MM.1S (cell line): ENCODE measurements around the gene EIF4H.

Source experiments
- DNase-seq: peaks from one replicate; pipeline ENCODE4 v3.0.0-alpha.2; 2015
- H2AFZ ChIP-seq: fragments of 300-600 bp; sonication (generic); 2 replicates; pipeline ENCODE4 v1.6.0; 2016; ENCODE audit warnings: antibody characterized with exemption, low read length
- H3F3A ChIP-seq: fragments of 300-600 bp; sonication (generic); 2 replicates; pipeline ENCODE4 v1.6.1; 2016; ENCODE audit warnings: mild to moderate bottlenecking, antibody characterized with exemption, low read length, moderate library complexity, mixed read lengths; ENCODE audit not compliant: insufficient read depth
- H3K27ac ChIP-seq: fragments of 300-600 bp; sonication (generic); 2 replicates; pipeline ENCODE4 v1.5.1; 2016; ENCODE audit warnings: mild to moderate bottlenecking, low read length
- H3K27me3 ChIP-seq: fragments of 300-600 bp; sonication (generic); replicated peaks from 2 replicates; pipeline ENCODE4 v1.6.0; 2016; ENCODE audit warnings: low read length; ENCODE audit not compliant: insufficient read depth
- H3K36me3 ChIP-seq: fragments of 300-600 bp; sonication (generic); replicated peaks from 2 replicates; pipeline ENCODE4 v1.6.1; 2016; ENCODE audit warnings: mild to moderate bottlenecking, low read length, mixed read lengths; ENCODE audit not compliant: insufficient read depth
- H3K4me1 ChIP-seq: fragments of 300-600 bp; sonication (generic); 2 replicates; pipeline ENCODE4 v1.6.1; 2016; ENCODE audit warnings: low read length, mixed read lengths
- H3K4me2 ChIP-seq: fragments of 300-600 bp; sonication (generic); 2 replicates; pipeline ENCODE4 v1.6.0; 2016; ENCODE audit warnings: low read depth, low read length
- H3K4me3 ChIP-seq: fragments of 300-600 bp; sonication (generic); 2 replicates; pipeline ENCODE4 v1.5.1; 2016; ENCODE audit warnings: low read length, mixed read lengths
- H3K79me2 ChIP-seq: fragments of 300-600 bp; sonication (generic); 2 replicates; pipeline ENCODE4 v1.6.1; 2016; ENCODE audit warnings: mixed run types, low read length, mixed read lengths
- H3K9ac ChIP-seq: fragments of 300-600 bp; sonication (generic); 2 replicates; pipeline ENCODE4 v1.6.1; 2016; ENCODE audit warnings: low read length, mixed read lengths
- H3K9me2 ChIP-seq: fragments of 300-600 bp; sonication (generic); replicated peaks from 2 replicates; pipeline ENCODE4 v1.6.1; 2016; ENCODE audit warnings: mild to moderate bottlenecking, low read length, mixed read lengths; ENCODE audit not compliant: insufficient read depth
- H3K9me3 ChIP-seq: fragments of 300-600 bp; sonication (generic); replicated peaks from 2 replicates; pipeline ENCODE4 v1.6.1; 2016; ENCODE audit warnings: mild to moderate bottlenecking, low read length, mixed read lengths; ENCODE audit not compliant: insufficient read depth
- H4K20me1 ChIP-seq: fragments of 300-600 bp; sonication (generic); 2 replicates; pipeline ENCODE4 v1.6.1; 2016; ENCODE audit warnings: mild to moderate bottlenecking, low read length, moderate library complexity, mixed read lengths; ENCODE audit not compliant: insufficient read depth
- CTCF ChIP-seq: fragments of 300-600 bp; sonication (generic); IDR thresholded peaks from 2 replicates; pipeline ENCODE4 v1.5.1; 2016; ENCODE audit warnings: antibody characterized with exemption, low read length, mixed read lengths
- EZH2 ChIP-seq: fragments of 300-600 bp; sonication (generic); optimal IDR thresholded peaks from 2 replicates; pipeline ENCODE3; 2017; ENCODE audit warnings: low read depth, mild to moderate bottlenecking, antibody characterized with exemption, low read length, mixed read lengths
- EZH2phosphoT487 ChIP-seq: fragments of 300-600 bp; sonication (generic); IDR thresholded peaks from 2 replicates; pipeline ENCODE4 v1.6.1; 2018; ENCODE audit warnings: antibody characterized with exemption, low read length

Gene EIF4H

GRCh38 chr7:74148491-74148890 is 25.7 kb upstream of the EIF4H start:
- no peaks in the 10 kb centered on the region for H4K20me1 ChIP-seq
- TF ChIP-seq EZH2 (no peak), CTCF (no peak), EZH2phosphoT487 (no peak)
- no peak overlapping the region for H3K9ac ChIP-seq
- no peaks in the 10 kb centered on the region for H3F3A ChIP-seq
- no peaks in the 10 kb centered on the region for H3K36me3 ChIP-seq
- no peaks in the 10 kb centered on the region for H3K9me2 ChIP-seq
- no peak for DNase-seq
- no peak overlapping the region for H2AFZ ChIP-seq
- no peak overlapping the region for H3K27ac ChIP-seq
- H3K4me2 ChIP-seq, result no peak overlapping the region
- H3K4me1 ChIP-seq, result no peaks in the 10 kb centered on the region
- no peak overlapping the region for H3K4me3 ChIP-seq
- H3K27me3 ChIP-seq, result no peaks in the 10 kb centered on the region
- no peaks in the 10 kb centered on the region for H3K79me2 ChIP-seq
- H3K9me3 ChIP-seq, result no peaks in the 10 kb centered on the region

DNA sequence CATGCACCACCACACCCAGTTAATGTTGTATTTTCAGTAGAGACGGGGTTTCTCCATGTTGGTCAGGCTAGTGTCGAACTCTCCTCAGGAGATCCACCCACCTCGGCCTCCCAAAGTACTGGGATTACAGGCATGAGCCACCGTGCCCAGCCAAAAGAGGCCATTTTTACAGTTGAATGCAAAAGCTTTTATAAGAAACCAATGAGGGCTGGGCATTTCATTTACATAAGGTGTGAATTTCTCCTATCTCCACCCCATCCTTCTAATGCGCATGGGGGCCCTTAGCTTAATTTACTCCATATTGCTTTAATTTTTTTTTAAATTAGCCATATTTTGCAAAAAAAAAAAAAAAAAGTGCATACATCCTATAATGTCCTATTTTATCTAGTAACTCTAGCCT is 25.1 kb upstream of the EIF4H start:
- Histone ChIP-seq H3F3A (no peaks in the 10 kb centered on the region), H3K79me2 (no peaks in the 10 kb centered on the region), H3K4me2 (no peak overlapping the region), H3K27me3 (no peaks in the 10 kb centered on the region), H2AFZ (no peak overlapping the region), H3K9me2 (no peaks in the 10 kb centered on the region), H3K4me1 (no peaks in the 10 kb centered on the region), H3K9ac (no peak overlapping the region), H3K36me3 (no peaks in the 10 kb centered on the region), H3K27ac (no peak overlapping the region), H3K9me3 (no peaks in the 10 kb centered on the region), H4K20me1 (no peaks in the 10 kb centered on the region), H3K4me3 (no peak overlapping the region)
- TF ChIP-seq CTCF (no peak), EZH2phosphoT487 (no peak)
- no peak for DNase-seq

DNA sequence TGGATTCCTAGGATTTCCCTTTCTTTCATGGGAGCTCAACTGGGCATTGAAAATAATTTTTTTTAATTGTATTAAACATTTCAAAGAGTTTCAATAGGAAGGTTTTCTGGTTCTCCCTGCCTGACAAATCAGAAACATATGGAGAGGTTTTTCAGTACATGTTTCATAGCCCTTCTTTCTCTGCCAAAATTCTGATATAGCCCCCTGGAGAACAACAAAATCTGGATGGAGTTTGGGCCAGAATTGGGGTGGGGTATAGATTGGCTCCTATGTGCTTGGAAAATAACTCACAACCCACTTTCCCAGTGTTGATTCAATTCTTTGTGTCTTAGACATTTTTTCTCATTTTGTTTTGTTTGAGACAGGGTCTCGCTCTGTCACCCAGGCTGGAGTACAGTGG is 24.6 kb upstream of the EIF4H start:
- no peak for DNase-seq
- no peak overlapping the region for H3K4me3 ChIP-seq
- H3K79me2 ChIP-seq, result no peaks in the 10 kb centered on the region
- no peaks in the 10 kb centered on the region for H3K9me2 ChIP-seq
- no peaks in the 10 kb centered on the region for H3K27me3 ChIP-seq
- no peak for TF ChIP-seq EZH2phosphoT487
- TF ChIP-seq EZH2, result no peak
- no peak for TF ChIP-seq CTCF
- no peaks in the 10 kb centered on the region for H3K9me3 ChIP-seq
- no peak overlapping the region for H3K27ac ChIP-seq
- no peak overlapping the region for H3K4me2 ChIP-seq
- H3K36me3 ChIP-seq, result no peaks in the 10 kb centered on the region
- no peaks in the 10 kb centered on the region for H3K4me1 ChIP-seq
- no peak overlapping the region for H2AFZ ChIP-seq
- no peaks in the 10 kb centered on the region for H4K20me1 ChIP-seq
- H3K9ac ChIP-seq, result no peak overlapping the region
- H3F3A ChIP-seq, result no peaks in the 10 kb centered on the region
